Measurements from ENCODE around the gene CR1L.
A peak's percentile ranks its signal among the peaks of the same experiment; 100 is the strongest.

Gene CR1L

GRCh38 chr1:207745285-207745684 is 100.4 kb downstream of the CR1L start:
- TF ChIP-seq POLR2A (IDR thresholded peaks at IDR 0.05; ENCODE audit: low read length), result no peak
- no peak for TF ChIP-seq GATA1 (IDR thresholded peaks at IDR 0.05; ENCODE audit: low read depth, low read length)
- DNase-seq, result no peak

GRCh38 chr1:207745839-207746767 is 101.2 kb downstream of the CR1L start:
- no peak for TF ChIP-seq GATA1 (IDR thresholded peaks at IDR 0.05; ENCODE audit: low read depth, low read length)
- TF ChIP-seq POLR2A (IDR thresholded peaks at IDR 0.05; ENCODE audit: low read length), result no peak

GRCh38 chr1:207747627-207748492 is 102.9 kb downstream of the CR1L start:
- DNase-seq, result no peak
- no peak for TF ChIP-seq POLR2A (IDR thresholded peaks at IDR 0.05; ENCODE audit: low read length)
- TF ChIP-seq GATA1 (IDR thresholded peaks at IDR 0.05; ENCODE audit: low read depth, low read length), result no peak

More at GRCh38 chr1:207745839-207746767, 101.2 kb downstream of the CR1L start:
- DNase-seq, result peak in 1 of 2 experiments; percentile 30

- TF ChIP-seq POLR2A (IDR thresholded peaks at IDR 0.05; ENCODE audit: low read length), result no peak
- TF ChIP-seq GATA1 (IDR thresholded peaks at IDR 0.05; ENCODE audit: low read depth, low read length), result no peak
- DNase-seq, result no peak
Observed at GRCh38 chr1:207748737-207749528, 104.0 kb downstream of the CR1L start.

- TF ChIP-seq GATA1 (IDR thresholded peaks at IDR 0.05; ENCODE audit: low read depth, low read length) (no peak), POLR2A (IDR thresholded peaks at IDR 0.05; ENCODE audit: low read length) (no peak)
- no peak for DNase-seq
Observed at GRCh38 chr1:207750631-207751305, 105.8 kb downstream of the CR1L start.

- DNase-seq, result peak in 1 of 2 experiments; percentile 57
Observed at GRCh38 chr1:207751463-207751789, 106.5 kb downstream of the CR1L start.

- TF ChIP-seq POLR2A (IDR thresholded peaks at IDR 0.05; ENCODE audit: low read length) (peak; percentile 98), GATA1 (IDR thresholded peaks at IDR 0.05; ENCODE audit: low read depth, low read length) (no peak)
Observed at GRCh38 chr1:207751790-207752455, 107.0 kb downstream of the CR1L start, which contains the start of gene CD46. Gene CD46 (plus strand): TSS chr1:207752054. CDS start chr1:207752213, 159 bp downstream.

GRCh38 chr1:207752456-207752998 is 107.6 kb downstream of the CR1L start:
- TF ChIP-seq POLR2A (IDR thresholded peaks at IDR 0.05; ENCODE audit: low read length) (no peak), GATA1 (IDR thresholded peaks at IDR 0.05; ENCODE audit: low read depth, low read length) (no peak)
- peak; percentile 65 to 72 for DNase-seq

More at GRCh38 chr1:207751790-207752455, 107.0 kb downstream of the CR1L start, which contains the start of gene CD46:
- peak; percentile 97 to 98 for DNase-seq

GRCh38 chr1:207753611-207754010 is 108.7 kb downstream of the CR1L start:
- no peak for TF ChIP-seq POLR2A (IDR thresholded peaks at IDR 0.05; ENCODE audit: low read length)
- no peak for TF ChIP-seq GATA1 (IDR thresholded peaks at IDR 0.05; ENCODE audit: low read depth, low read length)
- DNase-seq, result no peak

- peak in 1 of 2 experiments; percentile 27 for DNase-seq
- TF ChIP-seq GATA1 (IDR thresholded peaks at IDR 0.05; ENCODE audit: low read depth, low read length), result no peak
- TF ChIP-seq POLR2A (IDR thresholded peaks at IDR 0.05; ENCODE audit: low read length), result no peak
Observed at GRCh38 chr1:207754011-207754410, 109.1 kb downstream of the CR1L start.

GRCh38 chr1:207754974-207755700 is 110.2 kb downstream of the CR1L start:
- no peak for DNase-seq
- TF ChIP-seq GATA1 (IDR thresholded peaks at IDR 0.05; ENCODE audit: low read depth, low read length), result no peak
- TF ChIP-seq POLR2A (IDR thresholded peaks at IDR 0.05; ENCODE audit: low read length), result no peak

Data from erythroblast (primary cell).